A549 (cell line): ENCODE results near the gene KRT17. TPM values are rescaled to one million over a fixed set of nuclear protein-coding genes. Genes with fewer than 3 reads are reported as not detected.

Experiments used
- ATAC-seq, 2 experiments: fragments of 200-7000 bp in 1 of 2; fragments of >200 bp in 1 of 2; cut with Nextera tagmentation in 1 of 2; cut with Tn5 transposase in 1 of 2; 3 replicates each; pipeline versions ENCODE4 v1.8.0 to v1.9.1; 2018 to 2020; ENCODE audit warnings: mild to moderate bottlenecking in 1 of 2, moderate library complexity in 1 of 2
- CTCF ChIA-PET: fragments of 300-600 bp; sonication (Branson Sonifier 250); formaldehyde crosslinking; extraction: SDS; loops from one replicate; lab custom pipeline; 2021; ENCODE audit warnings: antibody characterized with exemption, inconsistent platforms; lab: Yijun Ruan, JAX
- POLR2A ChIA-PET: fragments of 350-600 bp; formaldehyde crosslinking; extraction: SDS; loops from one replicate; lab custom pipeline; 2021; ENCODE audit warnings: antibody characterized with exemption, inconsistent platforms; lab: Yijun Ruan, JAX
- DNase-seq, 2 experiments: peaks; one replicate each; pipeline versions ENCODE4 v3.0.0 to v3.0.0-alpha.2; 2011 to 2016; ENCODE audit warnings: low read depth in 1 of 2, low spot score in 1 of 2
- FAIRE-seq: peaks from 2 replicates; lab custom pipeline; 2011; peaks lifted over from hg19 to GRCh38; lab: Jason Lieb, UNC
- H3K27ac ChIP-seq, 2 experiments: fragments of >200 bp; sonication (Bioruptor Twin); formaldehyde crosslinking; 3 replicates each; pipeline ENCODE4 v1.5.1; 2016 to 2017
- H3K4me1 ChIP-seq: fragments of >200 bp; sonication (Bioruptor Twin); formaldehyde crosslinking; 3 replicates; pipeline ENCODE4 v1.6.1; 2016
- H3K4me2 ChIP-seq: fragments of >200 bp; sonication (Bioruptor Twin); formaldehyde crosslinking; 3 replicates; pipeline ENCODE4 v1.6.1; 2016
- H3K4me3 ChIP-seq: fragments of >200 bp; sonication (Bioruptor Twin); formaldehyde crosslinking; 3 replicates; pipeline ENCODE4 v1.5.1; 2016
- H3K9me3 ChIP-seq: fragments of >200 bp; sonication (Bioruptor Twin); formaldehyde crosslinking; 3 replicates; pipeline ENCODE4 v1.6.1; 2016
- BHLHE40 ChIP-seq: IDR thresholded peaks from 2 replicates; pipeline ENCODE4 v1.6.1; 2012; ENCODE audit warnings: low read depth, low read length, inconsistent platforms
- CBX8 ChIP-seq: fragments of 200-600 bp; sonication (generic); IDR thresholded peaks from 2 replicates; pipeline ENCODE4 v1.6.1; 2016
- CHD2 ChIP-seq: fragments of 150-350 bp; IDR thresholded peaks from 2 replicates; pipeline ENCODE4 v1.6.1; 2014; ENCODE audit warnings: low read length; ENCODE audit not compliant: partially characterized antibody
- CHD4 ChIP-seq: fragments of 200-600 bp; sonication (generic); IDR thresholded peaks from 2 replicates; pipeline ENCODE4 v1.6.1; 2016; ENCODE audit warnings: antibody characterized with exemption, mild to moderate bottlenecking, borderline replicate concordance
- E2F6 ChIP-seq: IDR thresholded peaks from 2 replicates; pipeline ENCODE4 v1.6.1; 2012; ENCODE audit warnings: low read depth, borderline replicate concordance
- EHF ChIP-seq: fragments of 250-450 bp; sonication (Bioruptor Pico); IDR thresholded peaks from 2 replicates; pipeline ENCODE4 v1.5.0; 2020; ENCODE audit warnings: mild to moderate bottlenecking
- EHMT2 ChIP-seq: fragments of 200-600 bp; sonication (generic); IDR thresholded peaks from 2 replicates; pipeline ENCODE4 v1.6.1; 2016; ENCODE audit warnings: antibody characterized with exemption, low read depth, mild to moderate bottlenecking, moderate library complexity
- ESRRA ChIP-seq: fragments of 150-350 bp; IDR thresholded peaks from 2 replicates; pipeline ENCODE4 v1.6.1; 2014; ENCODE audit warnings: mild to moderate bottlenecking, low read length, borderline replicate concordance
- FOXS1 ChIP-seq: fragments of 250-450 bp; sonication (Bioruptor Pico); IDR thresholded peaks from 2 replicates; pipeline ENCODE4 v1.5.0; 2020; ENCODE audit warnings: mild to moderate bottlenecking, moderate library complexity
- GATA3 ChIP-seq: IDR thresholded peaks from 2 replicates; pipeline ENCODE4 v1.6.1; 2012; ENCODE audit warnings: borderline replicate concordance
- HEYL ChIP-seq: fragments of 250-450 bp; sonication (Bioruptor Pico); IDR thresholded peaks from 2 replicates; pipeline ENCODE4 v1.8.0; 2021; ENCODE audit warnings: mild to moderate bottlenecking, moderate library complexity
- HOXA7 ChIP-seq: fragments of 250-450 bp; sonication (Bioruptor Pico); IDR thresholded peaks from 2 replicates; pipeline ENCODE4 v1.5.0; 2020; ENCODE audit warnings: mild to moderate bottlenecking, moderate library complexity
- JUNB ChIP-seq: fragments of >200 bp; sonication (Bioruptor Twin); formaldehyde crosslinking; IDR thresholded peaks from 2 replicates; pipeline ENCODE4 v1.6.1; 2016
- KDM5A ChIP-seq: fragments of 200-600 bp; sonication (generic); IDR thresholded peaks from 2 replicates; pipeline ENCODE4 v1.6.1; 2016; ENCODE audit warnings: antibody characterized with exemption, mild to moderate bottlenecking
- MAFK ChIP-seq: fragments of 450-650 bp; IDR thresholded peaks from 2 replicates; pipeline ENCODE4 v1.6.1; 2014; ENCODE audit not compliant: partially characterized antibody
- MAX ChIP-seq: IDR thresholded peaks from 2 replicates; pipeline ENCODE4 v1.6.1; 2012
- MAZ ChIP-seq: fragments of 150-350 bp; IDR thresholded peaks from 2 replicates; pipeline ENCODE4 v1.6.1; 2014; ENCODE audit warnings: antibody characterized with exemption, low read depth, low read length, borderline replicate concordance
- MYC ChIP-seq: IDR thresholded peaks from 2 replicates; pipeline ENCODE4 v1.6.1; 2012; ENCODE audit warnings: mild to moderate bottlenecking, inconsistent platforms, low read length, improper control_type of control experiment, borderline replicate concordance
- NFE2L2 ChIP-seq: fragments of 150-350 bp; conservative IDR thresholded peaks from 2 replicates; pipeline ENCODE4 v1.6.1; 2014; ENCODE audit warnings: low read length
- NR3C1 ChIP-seq: fragments of >200 bp; sonication (Bioruptor Twin); formaldehyde crosslinking; IDR thresholded peaks from 3 replicates; pipeline ENCODE4 v1.6.1; 2017
- POLR2A ChIP-seq: IDR thresholded peaks from 2 replicates; pipeline ENCODE4 v1.6.1; 2012; ENCODE audit warnings: mild to moderate bottlenecking, low read length
- POLR2AphosphoS2 ChIP-seq: conservative IDR thresholded peaks from 2 replicates; pipeline ENCODE4 v1.6.1; 2012; ENCODE audit warnings: low read length, improper control_type of control experiment, inconsistent platforms
- RARB ChIP-seq: fragments of 250-450 bp; sonication (Bioruptor Pico); IDR thresholded peaks from 2 replicates; pipeline ENCODE4 v1.8.0; 2021; ENCODE audit warnings: mild to moderate bottlenecking, moderate library complexity
- REST ChIP-seq: fragments of 200-600 bp; sonication (generic); IDR thresholded peaks from 2 replicates; pipeline ENCODE4 v1.6.1; 2016; ENCODE audit warnings: antibody characterized with exemption, mild to moderate bottlenecking, moderate library complexity
- RFX5 ChIP-seq: fragments of 450-650 bp; IDR thresholded peaks from 2 replicates; pipeline ENCODE4 v1.7.1; 2014; ENCODE audit warnings: antibody characterized with exemption, mild to moderate bottlenecking, moderate library complexity
- TFCP2L1 ChIP-seq: fragments of 250-450 bp; sonication (Bioruptor Pico); IDR thresholded peaks from 2 replicates; pipeline ENCODE4 v1.5.0; 2021; ENCODE audit warnings: mild to moderate bottlenecking
- ZC3H11A ChIP-seq: fragments of 450-650 bp; IDR thresholded peaks from 2 replicates; pipeline ENCODE4 v1.6.1; 2014; ENCODE audit warnings: antibody characterized with exemption, mild to moderate bottlenecking
- WGBS: methylation state at CpG from one replicate; pipeline ENCODE4 v1.1.6; 2017; ENCODE audit errors: missing lambda C conversion rate; 5-methylcytosine and 5-hydroxymethylcytosine counted together
- polyA plus RNA-seq, 4 experiments: library from polyadenylated mRNA; depleted of rRNA in 3 of 4; stranded (reverse); fragments of >200 nt; fragmentation: RNase III in 1 of 4; extraction: RNeasy Plus Mini Kit Qiagen cat#74134 plus additional on column Dnase treatment in 1 of 4; gene quantifications; 2 replicates in 3 of 4; 3 replicates in 1 of 4; pipeline ENCODE4 v1.2.3, GENCODE V29; 2011 to 2017
- TF ChIP-seq, protein P1 (sequence below): fragments of 450-650 bp; IDR thresholded peaks from 2 replicates; pipeline ENCODE4 v1.6.1; 2014; ENCODE audit warnings: antibody characterized with exemption
- TF ChIP-seq, protein P2 (sequence below): fragments of >200 bp; sonication (Bioruptor Twin); formaldehyde crosslinking; IDR thresholded peaks from 2 replicates; pipeline ENCODE4 v1.6.1; 2016
- TF ChIP-seq, protein P3 (sequence below): fragments of 250-450 bp; sonication (Bioruptor Pico); IDR thresholded peaks from 2 replicates; pipeline ENCODE4 v1.5.0; 2021; ENCODE audit warnings: mild to moderate bottlenecking, moderate library complexity, borderline replicate concordance
- TF ChIP-seq, protein P4 (sequence below): fragments of >200 bp; sonication (Bioruptor Twin); formaldehyde crosslinking; IDR thresholded peaks from 3 replicates; pipeline ENCODE4 v1.5.1; 2016

KRT17 gene
- polyA plus RNA-seq, 2 of the 4 experiments (the other 2 are of a cell fraction) = 0.43 to 1.2 TPM

DNA sequence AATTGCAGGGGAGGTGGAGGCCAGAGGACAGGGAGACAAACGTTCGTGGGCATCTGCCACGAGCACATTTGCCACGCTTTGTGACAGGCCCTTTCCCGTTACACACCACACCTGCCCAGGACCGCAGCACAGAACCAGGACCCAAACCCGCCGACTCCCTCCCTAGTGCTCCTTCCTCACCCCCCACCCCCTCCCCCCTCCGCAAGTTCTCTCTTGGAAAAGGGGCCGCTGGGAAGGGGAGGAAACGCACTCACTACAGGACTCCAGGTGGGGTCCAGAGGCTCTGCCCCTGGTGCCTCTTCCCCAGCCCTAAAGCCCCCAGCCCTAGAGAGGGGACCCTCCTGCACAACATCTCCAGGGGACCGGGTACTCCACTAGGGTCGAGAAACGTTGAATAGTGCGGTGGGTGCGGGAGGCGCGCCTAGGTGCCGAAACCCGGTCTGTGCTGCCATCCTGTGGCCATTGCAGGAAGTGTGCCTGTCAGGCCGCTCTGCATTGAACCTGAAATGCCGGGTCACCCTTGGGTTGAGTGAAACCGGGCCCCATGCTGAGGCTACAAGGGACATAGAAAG is 42.4 kb upstream of the KRT17 start (continued):
- TF ChIP-seq RARB (no peak), MAX (peak; percentile 77), POLR2AphosphoS2 (no peak), KDM5A (no peak), E2F6 (0 out of 2 replicates have a peak, but pooled peaks have one; percentile 35), TFCP2L1 (CRISPR knock-in tag) (no peak), RFX5 (no peak), HEYL (CRISPR knock-in tag) (no peak), HOXA7 (no peak)
- TF ChIP-seq, protein P1, sequence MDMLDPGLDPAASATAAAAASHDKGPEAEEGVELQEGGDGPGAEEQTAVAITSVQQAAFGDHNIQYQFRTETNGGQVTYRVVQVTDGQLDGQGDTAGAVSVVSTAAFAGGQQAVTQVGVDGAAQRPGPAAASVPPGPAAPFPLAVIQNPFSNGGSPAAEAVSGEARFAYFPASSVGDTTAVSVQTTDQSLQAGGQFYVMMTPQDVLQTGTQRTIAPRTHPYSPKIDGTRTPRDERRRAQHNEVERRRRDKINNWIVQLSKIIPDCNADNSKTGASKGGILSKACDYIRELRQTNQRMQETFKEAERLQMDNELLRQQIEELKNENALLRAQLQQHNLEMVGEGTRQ = no peak

- ATAC-seq (peak; percentile 49 to 55), FAIRE-seq (no peak), DNase-seq (peak; percentile 52 to 73)
- H3K4me3 ChIP-seq = peak overlapping the region; percentile 47
- H3K4me2 ChIP-seq = peak overlapping the region; percentile 95
- H3K4me1 ChIP-seq = peaks cover 23% of the 10 kb centered on the region
- H3K9me3 ChIP-seq = no peaks in the 10 kb centered on the region
- POLR2A ChIA-PET = interaction anchor here (0.9 to 1.9 kb wide), 6 partner anchors 12 to 809 kb away, joined by 3 to 15 read pairs (median 8); partner anchors contain the start of gene EIF1
- CTCF ChIA-PET = interaction anchor here (0.6 to 20.9 kb wide), 60 partner anchors 17 to 1445 kb away, joined by 3 to 678 read pairs (median 5); partner anchors contain the start of genes EIF1, KRT10, KRT19 and KRT24
- peak overlapping the region; percentile 86 to 92 for H3K27ac ChIP-seq
- 2% methylated on average over 10 of the region's 11 CpGs for WGBS
- TF ChIP-seq MYC (no peak), KDM5A (no peak), HEYL (CRISPR knock-in tag) (no peak), EHMT2 (no peak), ZC3H11A (no peak), CBX8 (no peak), REST (no peak), FOXS1 (CRISPR knock-in tag) (no peak), MAFK (peak; percentile 78), JUNB (no peak), TFCP2L1 (CRISPR knock-in tag) (no peak), CHD2 (no peak), MAZ (no peak), MAX (peak; percentile 54), BHLHE40 (no peak), ESRRA (peak; percentile 74; the same call in 1 of the 2 replicates), EHF (CRISPR knock-in tag) (no peak), POLR2A (no peak), NR3C1 (no peak), GATA3 (no peak), NFE2L2 (no peak), CHD4 (no peak)
- TF ChIP-seq, protein P2, sequence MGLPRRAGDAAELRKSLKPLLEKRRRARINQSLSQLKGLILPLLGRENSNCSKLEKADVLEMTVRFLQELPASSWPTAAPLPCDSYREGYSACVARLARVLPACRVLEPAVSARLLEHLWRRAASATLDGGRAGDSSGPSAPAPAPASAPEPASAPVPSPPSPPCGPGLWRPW = no peak
- TF ChIP-seq, protein P3, sequence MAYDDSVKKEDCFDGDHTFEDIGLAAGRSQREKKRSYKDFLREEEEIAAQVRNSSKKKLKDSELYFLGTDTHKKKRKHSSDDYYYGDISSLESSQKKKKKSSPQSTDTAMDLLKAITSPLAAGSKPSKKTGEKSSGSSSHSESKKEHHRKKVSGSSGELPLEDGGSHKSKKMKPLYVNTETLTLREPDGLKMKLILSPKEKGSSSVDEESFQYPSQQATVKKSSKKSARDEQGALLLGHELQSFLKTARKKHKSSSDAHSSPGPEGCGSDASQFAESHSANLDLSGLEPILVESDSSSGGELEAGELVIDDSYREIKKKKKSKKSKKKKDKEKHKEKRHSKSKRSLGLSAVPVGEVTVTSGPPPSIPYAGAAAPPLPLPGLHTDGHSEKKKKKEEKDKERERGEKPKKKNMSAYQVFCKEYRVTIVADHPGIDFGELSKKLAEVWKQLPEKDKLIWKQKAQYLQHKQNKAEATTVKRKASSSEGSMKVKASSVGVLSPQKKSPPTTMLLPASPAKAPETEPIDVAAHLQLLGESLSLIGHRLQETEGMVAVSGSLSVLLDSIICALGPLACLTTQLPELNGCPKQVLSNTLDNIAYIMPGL (CRISPR knock-in tag) = no peak
- TF ChIP-seq, protein P4, sequence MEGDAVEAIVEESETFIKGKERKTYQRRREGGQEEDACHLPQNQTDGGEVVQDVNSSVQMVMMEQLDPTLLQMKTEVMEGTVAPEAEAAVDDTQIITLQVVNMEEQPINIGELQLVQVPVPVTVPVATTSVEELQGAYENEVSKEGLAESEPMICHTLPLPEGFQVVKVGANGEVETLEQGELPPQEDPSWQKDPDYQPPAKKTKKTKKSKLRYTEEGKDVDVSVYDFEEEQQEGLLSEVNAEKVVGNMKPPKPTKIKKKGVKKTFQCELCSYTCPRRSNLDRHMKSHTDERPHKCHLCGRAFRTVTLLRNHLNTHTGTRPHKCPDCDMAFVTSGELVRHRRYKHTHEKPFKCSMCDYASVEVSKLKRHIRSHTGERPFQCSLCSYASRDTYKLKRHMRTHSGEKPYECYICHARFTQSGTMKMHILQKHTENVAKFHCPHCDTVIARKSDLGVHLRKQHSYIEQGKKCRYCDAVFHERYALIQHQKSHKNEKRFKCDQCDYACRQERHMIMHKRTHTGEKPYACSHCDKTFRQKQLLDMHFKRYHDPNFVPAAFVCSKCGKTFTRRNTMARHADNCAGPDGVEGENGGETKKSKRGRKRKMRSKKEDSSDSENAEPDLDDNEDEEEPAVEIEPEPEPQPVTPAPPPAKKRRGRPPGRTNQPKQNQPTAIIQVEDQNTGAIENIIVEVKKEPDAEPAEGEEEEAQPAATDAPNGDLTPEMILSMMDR = no peak
Observed at GRCh38 chr17:41666237-41666641, 41.9 kb upstream of the KRT17 start.
